Dermis blood vessel endothelial cell (primary cell): ENCODE results near the gene RPS27A. TPM values are rescaled to one million over a fixed set of nuclear protein-coding genes. Genes with fewer than 3 reads are reported as not detected.

Experiments
- total RNA-seq: library from RNA; depleted of rRNA; stranded (reverse); fragments of >200 nt; gene quantifications from 2 replicates; pipeline ENCODE4 v1.2.3, GENCODE V29; 2014

The RPS27A gene
- total RNA-seq, 1 donor from 2014 or later = 1,366 TPM

Other genes with a start within 250 kb of the RPS27A start
- 118 and 312 TPM in 2 replicates for gene RTN4, start 182.2 kb upstream of the RPS27A start, total RNA-seq
- gene CLHC1, start 395 bp upstream of the RPS27A start, total RNA-seq = 6.9 and 8.2 TPM in 2 replicates
- 30.8 and 39.9 TPM in 2 replicates for gene MTIF2, start 36.5 kb downstream of the RPS27A start, total RNA-seq
- gene CCDC88A, start 187.2 kb downstream of the RPS27A start, total RNA-seq = 51.6 and 75.4 TPM in 2 replicates